ENCODE measurements around the gene MLKL.
A peak's percentile ranks its signal among the peaks of the same experiment; 100 is the strongest.
"Not testable (repeated sequence)": the region's sequence is repeated elsewhere in the genome, so short reads cannot be mapped to it uniquely, and the experiment has no call there.

The MLKL gene

DNA sequence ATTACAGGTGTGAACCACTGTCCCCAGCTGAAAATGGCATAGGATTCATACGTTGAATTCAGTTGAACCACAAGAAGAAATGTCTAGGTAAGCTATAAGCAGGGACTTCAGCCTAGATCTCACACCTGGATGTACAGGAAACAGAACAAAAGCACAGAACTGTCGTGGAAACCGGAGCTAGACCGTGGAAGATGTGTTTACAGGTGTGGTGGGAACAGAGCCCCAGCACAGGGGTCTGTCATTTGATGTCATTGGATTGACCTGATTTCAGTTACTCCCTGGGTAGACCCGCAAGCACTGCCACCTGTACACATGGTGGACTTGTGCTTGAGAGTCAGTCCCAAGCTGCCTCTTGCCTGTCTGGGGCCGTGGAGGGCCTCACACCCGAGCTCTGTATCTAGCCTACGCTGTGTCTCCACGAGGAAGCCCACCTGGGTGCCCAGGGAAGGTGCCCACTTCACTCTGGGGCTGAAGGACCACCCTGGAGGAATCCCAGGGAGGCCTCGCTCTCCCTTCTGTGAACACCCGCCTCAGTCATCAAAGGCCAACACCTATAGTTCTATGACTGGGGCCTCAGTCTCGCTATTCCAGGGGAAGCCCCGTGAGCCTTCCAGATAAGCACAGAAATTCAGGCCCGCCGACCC is 32.2 kb upstream of the MLKL start:
- no peak for DNase-seq (ENCODE audit: low read depth)

DNA sequence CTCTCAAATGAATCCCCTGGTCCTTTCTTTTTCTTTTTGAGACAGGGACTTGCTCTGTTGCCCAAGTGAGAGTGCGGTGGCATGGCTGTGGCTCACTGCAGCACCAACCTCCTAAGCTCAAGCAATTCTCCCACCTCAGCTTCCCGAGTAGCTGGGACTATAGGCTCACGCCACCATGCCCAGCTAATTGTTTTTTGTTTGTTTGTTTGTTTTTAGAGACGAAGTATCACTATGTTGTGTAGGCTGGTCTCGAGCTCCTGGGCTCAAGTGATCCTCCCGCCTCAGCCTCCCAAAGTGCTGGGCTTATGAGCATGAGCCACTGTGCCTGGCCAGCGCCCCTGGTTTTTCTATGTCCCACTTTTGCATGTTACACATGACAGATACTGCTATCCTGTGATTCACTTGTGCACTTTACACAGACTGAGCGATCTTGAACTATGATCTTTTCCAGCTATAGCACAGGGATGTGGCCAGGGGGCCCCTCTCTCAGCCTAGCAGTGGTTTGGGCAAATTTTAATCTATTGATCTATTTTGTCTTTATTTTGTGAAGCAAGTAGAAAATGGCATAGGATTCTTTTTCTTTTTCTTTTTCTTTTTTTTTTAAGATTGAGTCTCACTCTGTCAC is 31.3 kb upstream of the MLKL start:
- DNase-seq (ENCODE audit: low read depth) = no peak

DNA sequence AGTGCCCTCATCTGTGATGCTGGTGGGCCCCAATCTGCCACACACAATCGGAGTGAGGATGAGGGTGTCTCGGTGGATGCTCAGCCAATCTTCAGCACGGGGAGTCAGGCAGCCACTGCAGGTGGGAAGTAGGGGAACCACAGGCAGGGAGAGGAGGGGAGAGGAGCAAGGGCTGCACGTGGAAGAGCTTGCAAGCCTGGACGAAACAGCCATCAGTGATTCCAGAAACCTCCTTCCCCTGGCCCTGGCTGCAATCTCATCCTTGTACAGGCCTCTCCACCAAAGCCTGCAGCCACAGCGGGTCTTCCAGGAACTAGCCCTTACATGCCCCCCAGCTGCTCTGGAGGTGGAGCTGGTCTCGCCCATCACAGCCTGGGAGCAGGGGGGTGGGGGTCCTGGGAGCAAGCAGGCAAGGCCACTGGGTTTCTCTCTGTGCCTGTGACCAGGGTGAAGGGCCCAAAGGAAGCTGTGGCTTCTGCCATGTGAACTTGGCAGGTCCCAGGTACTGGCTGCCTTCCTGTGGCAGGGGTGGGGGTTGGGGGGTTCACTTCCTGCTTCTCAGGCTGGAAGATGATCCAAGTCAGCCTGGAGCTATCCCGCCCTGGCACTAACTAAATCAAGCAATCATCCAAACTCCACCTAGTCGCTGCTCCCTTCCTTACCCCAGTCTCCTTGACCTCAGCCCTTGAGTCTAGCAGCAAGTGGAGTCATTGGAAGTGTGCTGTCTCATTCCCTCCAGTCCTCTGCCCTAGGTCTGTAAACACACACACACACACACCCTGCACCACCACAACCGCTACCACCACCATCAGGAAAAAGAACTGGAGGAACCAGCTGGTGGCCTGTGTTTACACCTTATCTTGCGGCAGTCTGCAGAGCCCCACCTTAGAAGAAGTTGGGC is 29.4 kb upstream of the MLKL start:
- no peak for DNase-seq (ENCODE audit: low read depth)

DNA sequence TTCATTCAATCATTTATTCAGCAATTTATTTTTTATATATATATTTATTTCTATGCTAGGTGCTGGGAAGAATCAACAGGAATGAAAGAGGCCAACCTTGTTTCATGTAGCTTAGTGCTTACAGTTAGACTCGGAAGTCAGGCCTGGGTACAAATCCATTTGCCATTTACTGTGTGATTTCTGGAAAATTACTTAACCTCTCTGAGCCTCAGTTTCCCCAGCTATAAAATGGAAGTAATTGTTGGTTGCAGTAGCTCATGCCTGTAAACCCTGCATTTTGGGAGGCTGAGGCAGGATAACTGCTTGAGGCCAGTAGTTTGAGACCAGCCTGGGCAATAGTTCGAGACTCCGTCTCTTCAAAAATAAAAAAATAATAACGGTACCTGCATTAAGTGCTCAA is 27.2 kb upstream of the MLKL start:
- DNase-seq (ENCODE audit: low read depth) = no peak

DNA sequence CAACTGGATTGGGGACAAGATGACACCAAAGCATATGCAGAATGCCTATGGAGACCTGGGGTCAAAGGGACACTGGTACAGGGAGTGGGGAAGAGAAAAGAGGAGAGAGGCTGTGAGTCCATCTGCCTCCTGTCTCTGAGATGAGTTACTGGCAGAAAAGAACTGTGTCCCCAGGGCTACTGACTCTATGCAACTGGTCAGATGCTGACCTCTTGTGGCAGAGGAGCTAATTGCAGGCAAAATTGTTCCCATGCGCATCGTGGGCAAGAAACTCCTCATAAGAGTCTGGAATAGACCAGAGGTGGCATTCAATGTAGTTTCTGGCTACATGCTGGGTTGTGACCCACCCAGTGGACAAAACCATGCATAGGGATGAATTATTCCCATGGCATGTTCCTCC is 26.1 kb upstream of the MLKL start:
- DNase-seq (ENCODE audit: low read depth) = peak; percentile 34

DNA sequence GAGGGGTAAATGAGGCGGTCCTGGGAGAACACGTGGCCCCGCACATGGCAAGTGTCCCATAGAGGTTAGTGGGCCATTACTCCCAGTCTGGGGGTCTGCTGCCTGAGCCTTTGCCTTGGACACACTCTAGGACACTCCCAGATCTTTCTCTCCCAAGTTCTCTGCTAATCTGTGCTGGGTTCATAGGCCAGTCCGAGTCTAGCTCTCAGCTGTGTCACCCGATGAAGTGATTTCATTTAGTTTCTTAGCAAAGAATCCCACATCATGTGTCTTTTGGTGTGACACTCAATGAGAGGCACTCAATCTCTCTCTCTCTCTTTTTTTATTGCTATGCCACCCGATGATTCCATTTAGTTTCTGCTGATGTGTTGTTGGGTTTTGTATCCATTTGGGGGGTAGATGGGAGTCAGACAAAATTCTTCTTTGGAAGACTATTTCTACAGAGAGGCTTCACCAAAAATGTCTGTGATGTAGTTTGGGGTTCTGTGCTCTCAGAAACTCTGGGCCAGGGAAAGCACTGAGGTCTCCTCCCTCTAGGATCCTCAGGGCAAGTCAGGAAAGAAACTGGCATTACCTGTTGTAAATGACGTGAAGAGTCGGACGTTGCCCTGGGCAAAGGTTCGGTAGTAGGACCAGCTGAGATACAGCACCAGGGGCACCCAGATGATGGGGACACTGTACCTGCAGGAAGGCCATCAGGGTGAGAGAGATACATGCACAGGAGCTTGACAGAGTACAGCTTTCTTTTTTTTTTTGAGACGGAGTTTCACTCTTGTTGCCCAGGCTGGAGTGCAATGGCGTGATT is 25.2 kb upstream of the MLKL start:
- no peak for DNase-seq (ENCODE audit: low read depth)

DNA sequence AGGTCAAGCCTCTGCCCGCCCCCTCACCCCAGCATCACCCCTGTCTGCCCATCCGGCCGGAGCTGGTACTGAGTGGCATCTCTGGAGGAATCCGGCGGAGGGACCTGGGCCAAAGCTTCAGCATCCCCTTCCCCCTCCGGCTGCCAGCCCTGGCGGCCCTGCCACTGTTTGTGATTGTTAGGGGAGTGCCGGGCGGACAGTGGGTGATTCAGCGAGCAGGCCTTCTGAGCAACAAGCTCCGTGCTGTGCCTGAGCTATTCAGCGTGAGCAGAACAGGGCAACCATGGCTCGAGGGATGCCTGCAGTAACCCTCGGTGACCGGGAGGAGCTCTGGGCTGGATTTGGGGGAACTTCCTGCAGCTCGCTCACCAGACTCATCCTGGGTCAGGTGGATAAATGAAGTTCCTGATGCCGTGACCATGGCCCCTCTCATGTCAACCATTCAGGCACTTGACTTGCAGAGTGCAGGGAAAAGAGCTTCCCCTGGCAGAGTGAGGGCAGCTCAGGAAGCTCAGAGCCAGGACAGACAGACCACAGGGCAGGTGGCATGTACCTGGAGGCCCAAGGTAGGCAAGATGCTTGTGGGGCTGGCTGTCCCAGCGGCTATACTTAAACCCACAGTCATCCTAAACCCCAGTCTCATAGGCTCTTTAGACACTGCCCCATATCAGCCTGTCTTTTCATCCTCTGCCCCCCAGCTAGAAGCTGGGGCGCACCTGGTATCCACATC is 24.3 kb upstream of the MLKL start:
- peak; percentile 86 for DNase-seq (ENCODE audit: low read depth)

DNA sequence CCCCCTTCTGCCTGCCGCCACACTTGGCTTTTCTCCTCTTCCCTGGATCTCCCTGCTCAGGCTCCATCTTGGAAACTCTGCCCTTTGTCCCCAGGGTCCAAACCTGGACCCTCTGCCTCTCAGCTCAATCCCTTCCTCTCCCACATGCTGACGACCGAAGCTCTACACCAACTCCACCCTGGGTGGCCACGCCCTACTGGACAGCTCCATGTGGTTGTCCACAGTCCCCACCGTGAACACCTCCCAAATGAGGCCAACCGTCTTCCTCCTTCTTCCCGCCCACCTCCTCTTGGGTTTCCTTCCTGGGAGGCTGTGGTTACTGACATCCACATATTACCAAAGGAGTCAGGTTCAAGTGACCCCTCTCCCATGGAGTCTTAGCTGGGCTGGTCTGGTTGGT is 22.6 kb upstream of the MLKL start:
- no peak for DNase-seq (ENCODE audit: low read depth)

DNA sequence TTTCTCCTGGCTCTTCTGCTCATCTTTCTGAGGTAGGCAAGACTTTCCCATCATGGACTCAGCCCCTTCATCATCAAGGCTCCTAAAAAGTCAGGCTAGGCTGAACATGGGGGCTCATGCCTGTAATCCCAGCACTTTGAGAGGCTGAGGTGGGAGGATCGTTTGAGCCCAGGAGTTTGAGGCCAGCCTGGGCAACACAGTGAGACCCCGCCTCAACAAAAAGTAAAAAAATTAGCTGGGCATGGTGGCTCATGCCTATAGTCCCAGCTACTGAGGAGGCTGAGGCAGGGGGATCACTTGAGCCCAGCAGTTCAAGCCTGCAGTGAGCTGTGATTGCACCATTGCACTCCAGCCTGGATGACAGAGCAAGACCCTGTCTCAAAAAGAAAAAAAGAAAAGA is 21.5 kb upstream of the MLKL start:
- DNase-seq (ENCODE audit: low read depth) = not testable (repeated sequence)

DNA sequence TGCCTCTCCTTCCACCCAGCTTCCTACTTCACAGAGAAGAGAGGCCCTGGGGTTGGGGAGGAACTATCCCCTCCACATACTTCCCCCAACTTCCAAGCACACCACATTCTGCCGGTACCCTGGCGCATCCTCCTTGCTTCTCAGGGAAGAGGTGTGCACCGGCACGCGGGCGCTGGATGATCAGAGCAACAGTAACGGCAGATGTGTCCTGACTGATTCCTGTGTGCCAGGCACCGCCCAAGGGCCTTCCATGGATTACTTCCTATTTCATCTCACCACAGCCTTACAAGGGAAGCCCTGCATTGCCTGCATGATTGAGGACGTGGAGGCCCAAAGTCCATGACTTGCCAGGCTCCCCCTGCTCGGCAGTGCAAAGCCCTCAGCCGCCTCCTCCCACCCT is 21.1 kb upstream of the MLKL start:
- no peak for DNase-seq (ENCODE audit: low read depth)

DNA sequence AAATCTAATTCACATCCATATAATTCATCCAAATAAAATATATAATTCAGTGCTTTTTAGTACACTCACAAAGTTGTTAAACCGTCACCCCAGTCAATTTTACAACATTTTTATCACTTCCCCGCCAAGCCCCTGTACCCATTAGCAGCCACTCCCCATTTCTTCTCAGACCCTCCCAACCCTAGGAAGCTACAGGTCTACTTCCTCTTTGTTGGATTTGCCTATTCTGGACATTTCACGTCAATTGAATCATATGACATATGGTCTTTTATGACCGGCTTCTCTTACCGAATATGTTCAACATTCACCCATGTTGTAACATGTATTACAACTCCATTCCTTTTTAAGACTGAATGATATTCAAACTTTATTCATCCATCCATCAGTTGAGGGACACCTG is 19.9 kb upstream of the MLKL start:
- DNase-seq (ENCODE audit: low read depth) = no peak

DNA sequence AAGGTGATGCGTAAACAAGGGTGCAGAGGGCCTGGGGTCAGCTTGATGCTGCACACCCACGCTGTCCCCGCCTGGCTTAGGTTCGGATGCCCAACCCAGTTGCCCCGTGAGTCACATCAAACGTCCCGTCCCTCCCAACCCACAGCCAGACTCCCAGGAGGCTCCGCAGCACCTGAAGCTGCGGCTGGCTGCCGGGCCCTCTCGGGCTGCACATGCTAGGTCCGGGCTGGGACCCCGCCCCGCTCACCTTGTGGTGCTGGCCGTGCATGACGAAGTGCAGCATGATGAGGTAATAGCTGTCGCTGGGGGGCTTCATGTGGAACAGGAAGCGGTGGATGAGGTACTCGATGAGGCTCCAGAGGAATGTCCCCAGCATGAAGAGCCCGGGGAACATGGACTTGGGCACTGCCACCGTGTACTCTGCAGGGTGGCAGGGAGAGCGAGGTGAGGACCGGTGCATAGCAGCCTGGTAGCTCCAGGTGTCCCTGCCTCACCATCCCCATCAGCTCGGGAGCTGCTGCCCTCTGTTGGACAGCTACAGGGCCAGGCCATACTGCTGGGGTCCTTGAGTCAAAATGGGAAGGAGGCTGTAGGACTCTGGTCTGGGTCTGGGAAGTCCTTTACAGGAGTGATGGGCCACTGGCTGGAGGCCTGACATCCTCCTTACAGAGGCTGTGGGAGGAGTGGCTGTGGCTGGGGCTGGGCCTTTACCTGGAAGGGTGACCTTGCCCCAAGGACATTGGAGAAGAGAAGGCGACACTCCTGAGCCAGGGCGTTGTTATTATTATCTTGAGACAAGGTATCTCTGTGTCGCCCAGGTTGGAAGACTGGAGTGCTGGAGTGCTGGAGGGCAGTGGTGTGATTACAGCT is 18.3 kb upstream of the MLKL start:
- no peak for DNase-seq (ENCODE audit: low read depth)

DNA sequence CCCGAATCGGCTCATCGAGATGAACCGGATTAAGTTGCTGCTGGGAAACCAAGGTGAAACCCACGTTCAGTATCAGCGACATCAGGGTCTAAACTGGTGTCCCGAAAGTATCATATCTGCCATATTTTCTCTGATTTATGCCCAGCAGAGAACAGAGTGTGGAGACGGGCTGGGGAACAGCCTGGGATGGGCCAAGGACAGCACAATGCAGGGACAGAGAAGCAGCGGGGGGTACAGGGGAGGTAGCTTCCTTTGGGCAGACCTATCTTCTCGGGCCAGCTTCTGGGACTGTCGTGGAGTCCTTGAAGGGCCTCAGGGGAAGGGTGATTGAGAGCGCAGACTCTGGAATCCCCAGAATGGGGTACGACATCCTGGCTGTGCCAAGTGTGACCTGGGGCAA is 17.5 kb upstream of the MLKL start:
- DNase-seq (ENCODE audit: low read depth) = no peak

DNA sequence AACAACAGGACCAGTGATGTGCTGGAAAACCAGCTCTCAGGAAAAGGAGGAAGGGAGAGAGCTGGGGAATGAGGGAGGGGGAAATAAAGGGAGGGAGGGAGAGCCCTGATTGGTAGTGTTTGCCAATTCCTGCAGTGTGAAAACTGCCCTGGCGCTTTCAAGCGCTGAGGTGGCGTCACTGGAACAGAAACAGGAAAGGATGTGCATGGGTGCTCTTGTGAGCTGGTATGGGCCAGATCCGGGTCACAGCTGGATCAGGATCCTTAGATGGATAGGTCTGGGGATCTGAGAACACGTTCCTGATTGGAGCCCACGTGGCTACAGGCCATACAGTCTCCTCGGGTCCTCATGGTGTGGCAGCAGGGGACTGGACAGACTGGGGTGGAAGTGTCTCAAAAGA is 16.7 kb upstream of the MLKL start:
- no peak for DNase-seq (ENCODE audit: low read depth)

DNA sequence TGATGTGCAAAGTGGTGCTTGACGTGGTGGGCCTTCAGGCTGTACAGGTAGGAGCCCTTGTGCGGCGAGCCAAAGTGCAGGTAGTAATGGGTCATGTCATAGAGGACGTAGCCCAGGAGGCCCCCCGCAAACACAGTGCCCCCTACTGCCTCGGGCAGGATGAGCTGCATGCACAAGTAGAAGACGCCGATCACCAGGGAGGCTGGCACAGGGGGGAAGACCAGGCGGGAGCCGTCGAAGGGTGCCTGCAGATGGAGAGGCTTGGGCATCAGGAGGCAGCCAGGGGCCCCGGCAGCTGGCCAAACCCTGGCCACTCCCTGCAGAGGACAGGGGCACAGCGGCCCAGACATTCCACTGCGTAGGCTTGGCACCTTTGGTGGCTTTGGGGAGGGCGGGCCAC is 15.7 kb upstream of the MLKL start:
- no peak for DNase-seq (ENCODE audit: low read depth)

DNA sequence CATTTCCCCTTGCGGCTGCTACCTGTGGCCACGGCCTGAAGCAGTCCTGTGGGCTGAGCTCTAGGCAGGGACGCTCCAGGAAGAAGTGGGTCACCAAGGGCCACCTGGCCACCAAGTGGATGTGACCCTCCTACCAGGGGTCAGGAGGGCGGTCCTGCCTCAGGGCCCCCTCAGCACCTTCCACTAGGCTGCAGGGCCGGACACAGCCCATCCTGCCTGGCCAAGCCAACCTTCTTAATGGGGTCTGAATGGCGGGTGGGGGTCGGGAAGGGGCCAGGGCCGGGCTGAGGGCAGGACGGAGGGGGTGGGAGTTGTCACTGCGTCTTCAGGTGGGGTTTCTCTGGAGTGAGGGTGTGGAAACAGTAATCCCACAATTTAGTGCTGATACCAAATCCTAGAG is 13.2 kb upstream of the MLKL start:
- DNase-seq (ENCODE audit: low read depth) = no peak

DNA sequence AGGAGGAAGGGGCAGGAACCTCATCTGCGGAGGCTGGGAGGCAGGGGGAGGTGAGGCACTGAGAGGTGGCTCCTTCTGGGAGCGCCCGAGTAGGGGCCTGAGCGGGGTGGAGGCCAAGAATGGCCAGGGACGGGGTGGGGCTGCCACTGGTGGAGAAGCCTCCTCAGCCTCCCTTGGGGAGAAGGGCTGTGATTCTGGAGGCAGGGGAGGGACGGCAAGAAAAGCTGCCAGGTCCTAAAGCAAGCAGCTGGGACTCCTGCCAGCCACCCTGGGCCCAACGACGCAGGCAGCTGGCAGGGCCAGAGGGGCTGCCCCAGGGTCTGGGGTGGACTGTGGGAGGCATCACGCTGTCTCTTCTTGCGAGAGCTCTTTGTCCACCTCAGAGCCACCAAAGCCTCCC is 12.7 kb upstream of the MLKL start:
- DNase-seq (ENCODE audit: low read depth) = no peak

DNA sequence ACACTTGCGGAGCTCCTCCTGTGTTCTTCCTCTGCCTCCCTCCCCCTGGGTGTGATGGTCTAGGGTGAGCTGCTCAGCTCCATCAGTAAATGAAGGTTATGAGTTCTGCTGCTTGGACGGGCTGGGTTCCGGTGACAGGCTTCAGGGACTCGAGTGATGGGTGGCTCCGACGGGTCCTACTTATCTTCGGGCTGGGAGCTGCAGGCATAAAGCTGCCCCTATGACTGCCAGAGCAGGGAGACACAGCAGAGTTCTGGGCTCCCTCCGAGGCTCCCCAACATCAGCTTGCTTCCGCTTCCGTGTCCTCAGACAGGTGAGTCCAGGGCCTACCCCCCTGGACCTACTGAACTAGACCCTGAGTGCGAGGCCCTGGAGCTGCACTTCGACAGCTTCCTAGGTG is 11.3 kb upstream of the MLKL start:
- DNase-seq (ENCODE audit: low read depth) = no peak

DNA sequence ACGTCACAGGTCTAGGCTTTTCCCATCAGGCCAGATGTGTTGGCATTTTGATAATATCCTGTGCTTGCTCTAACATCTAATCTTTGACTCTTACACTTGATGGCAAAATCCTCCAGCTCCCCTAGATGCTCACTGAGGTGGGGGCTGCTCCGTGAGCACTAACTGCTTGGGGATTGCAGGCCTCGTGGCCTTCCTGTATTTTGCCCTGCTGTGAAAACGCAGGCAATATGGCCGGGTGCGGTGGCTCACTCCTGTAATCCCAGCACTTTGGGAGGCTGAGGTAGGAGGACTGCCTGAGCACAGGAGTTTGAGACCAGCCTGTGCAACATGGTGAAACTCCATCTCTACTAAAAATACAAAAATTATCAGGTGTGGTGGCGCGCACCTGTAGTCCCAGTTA is 9.7 kb upstream of the MLKL start:
- DNase-seq (ENCODE audit: low read depth) = no peak

DNA sequence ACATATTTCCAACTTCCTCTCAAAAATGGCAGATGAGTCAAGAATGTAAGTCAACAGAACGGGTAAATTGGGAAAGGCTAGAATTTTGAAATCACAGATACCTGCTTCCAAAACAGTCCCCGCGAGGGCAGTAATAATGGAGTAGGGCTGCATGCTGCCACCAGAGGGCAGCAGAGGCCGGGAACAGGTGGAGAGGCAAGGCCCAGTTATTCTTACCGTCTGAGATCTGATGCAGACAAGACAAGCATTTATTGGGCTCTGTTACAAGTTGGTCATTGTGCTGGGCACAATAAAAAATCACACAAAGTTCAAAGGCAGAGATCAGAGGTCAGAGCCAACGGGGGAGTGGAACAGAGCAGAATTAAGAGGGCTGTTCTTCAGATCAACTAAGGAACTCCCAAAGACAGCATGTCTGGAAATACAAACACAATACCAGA is 8.8 kb upstream of the MLKL start:
- DNase-seq (ENCODE audit: low read depth) = peak; percentile 80

DNA sequence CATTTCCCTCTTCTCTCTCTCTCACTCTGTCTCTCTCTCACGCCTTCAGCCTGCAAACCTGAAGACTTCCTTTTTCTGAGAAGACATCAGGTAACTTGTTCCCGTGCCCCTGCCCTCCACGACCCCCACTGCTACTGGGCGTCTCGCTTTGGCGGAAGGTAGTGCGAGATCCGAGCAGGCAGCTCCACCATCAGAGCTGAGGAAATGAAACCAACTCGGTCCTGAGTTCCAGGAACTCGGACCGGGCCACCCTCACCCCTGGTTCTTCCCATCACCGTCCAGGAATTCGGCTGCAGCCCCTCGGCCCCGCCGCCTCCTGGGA is 585 bp downstream of the MLKL start:
- peak; percentile 60 for DNase-seq (ENCODE audit: low read depth)
